ENCODE results near the gene IQCF5. TPM values are rescaled to one million over a fixed set of nuclear protein-coding genes. Genes with fewer than 3 reads are reported as not detected.
"Not testable (repeated sequence)": the region's sequence is repeated elsewhere in the genome, so short reads cannot be mapped to it uniquely, and the experiment has no call there.

The IQCF5 gene
- total RNA-seq: not detected

GRCh38 chr3:51875501-51875900, at the start of gene IQCF5:
IQCF5 (minus strand) TSS chr3:51875601; CDS start chr3:51875531, 70 bp downstream.
- DNase-seq (ENCODE audit: low spot score): no peak

GRCh38 chr3:51921081-51921578, 45.7 kb upstream of the IQCF5 start:
- no peak for DNase-seq (ENCODE audit: low spot score)

GRCh38 chr3:51916418-51916817, 41.0 kb upstream of the IQCF5 start:
- no peak for DNase-seq (ENCODE audit: low spot score)

GRCh38 chr3:51908026-51908425, 32.6 kb upstream of the IQCF5 start:
- no peak for DNase-seq (ENCODE audit: low spot score)

- no peak for DNase-seq (ENCODE audit: low spot score)
Observed at GRCh38 chr3:51904034-51904823, 28.8 kb upstream of the IQCF5 start.

- not testable (repeated sequence) for DNase-seq (ENCODE audit: low spot score)
Observed at GRCh38 chr3:51902361-51902760, 27.0 kb upstream of the IQCF5 start.

GRCh38 chr3:51900043-51900442, 24.6 kb upstream of the IQCF5 start:
- not testable (repeated sequence) for DNase-seq (ENCODE audit: low spot score)

GRCh38 chr3:51897391-51897790, 22.0 kb upstream of the IQCF5 start:
- no peak for DNase-seq (ENCODE audit: low spot score)

- DNase-seq (ENCODE audit: low spot score): no peak
Observed at GRCh38 chr3:51896607-51897305, 21.4 kb upstream of the IQCF5 start.

- no peak for DNase-seq (ENCODE audit: low spot score)
Observed at GRCh38 chr3:51894939-51895338, 19.5 kb upstream of the IQCF5 start.

- no peak for DNase-seq (ENCODE audit: low spot score)
Observed at GRCh38 chr3:51894391-51894790, 19.0 kb upstream of the IQCF5 start.

GRCh38 chr3:51891242-51892039, 16.0 kb upstream of the IQCF5 start:
- DNase-seq (ENCODE audit: low spot score): no peak

- DNase-seq (ENCODE audit: low spot score): no peak
Observed at GRCh38 chr3:51888463-51889105, 13.2 kb upstream of the IQCF5 start.

GRCh38 chr3:51887620-51888019, 12.2 kb upstream of the IQCF5 start:
- DNase-seq (ENCODE audit: low spot score): peak; percentile 28

GRCh38 chr3:51886447-51886846, 11.0 kb upstream of the IQCF5 start:
- no peak for DNase-seq (ENCODE audit: low spot score)

- no peak for DNase-seq (ENCODE audit: low spot score)
Observed at GRCh38 chr3:51879937-51880336, 4.5 kb upstream of the IQCF5 start.

GRCh38 chr3:51876186-51876585, 785 bp upstream of the IQCF5 start:
- DNase-seq (ENCODE audit: low spot score): no peak

GRCh38 chr3:51874889-51875288, 512 bp downstream of the IQCF5 start:
- no peak for DNase-seq (ENCODE audit: low spot score)

- no peak for DNase-seq (ENCODE audit: low spot score)
Observed at GRCh38 chr3:51874411-51874810, 990 bp downstream of the IQCF5 start.

- no peak for DNase-seq (ENCODE audit: low spot score)
Observed at GRCh38 chr3:51873876-51874275, 1.5 kb downstream of the IQCF5 start.

- DNase-seq (ENCODE audit: low spot score): no peak
Observed at GRCh38 chr3:51873253-51873766, 2.1 kb downstream of the IQCF5 start.
